ENCODE measurements around the gene ULK4.

The ULK4 gene

DNA sequence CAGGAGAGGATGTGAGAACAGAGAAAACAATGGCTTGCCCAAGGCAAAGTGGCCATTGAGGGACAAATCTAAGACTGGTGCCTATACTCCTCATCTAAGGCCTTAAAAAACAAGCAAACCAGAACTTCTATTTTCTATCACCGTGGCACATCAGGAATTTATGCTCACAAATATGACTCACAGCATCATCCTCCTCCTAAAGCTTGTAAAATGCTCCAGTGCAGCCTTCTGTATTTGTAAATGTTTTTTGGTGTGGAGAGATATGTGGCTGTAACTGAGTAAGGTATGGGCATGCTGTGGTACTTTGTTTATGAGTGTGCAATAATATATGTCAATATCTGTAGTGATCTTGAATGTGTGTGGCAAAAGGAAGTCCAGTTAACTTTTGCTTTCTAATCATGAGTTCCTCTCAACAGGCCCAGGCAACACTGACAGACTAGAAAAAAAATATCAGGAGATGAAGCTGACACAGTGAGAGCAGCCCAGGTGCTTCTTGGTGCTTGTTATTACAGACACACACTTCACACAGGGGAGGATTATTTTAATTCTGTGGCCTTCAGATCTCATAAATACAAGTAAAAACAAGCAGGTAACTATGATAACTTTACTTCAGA, 702.3 kb downstream of the ULK4 start:
- CTCF ChIA-PET: no interaction called here
- Histone ChIP-seq H3K36me3 (ENCODE audit: control insufficient read depth in 2 of 2, insufficient read depth in 1 of 2, low read length in 2 of 2) (no peaks in the 10 kb centered on the region), H3K27ac (ENCODE audit: extremely low read depth, low read depth, low read length) (no peak overlapping the region), H3K4me3 (ENCODE audit: low read depth, low read length) (no peak overlapping the region), H3K9me3 (ENCODE audit: control insufficient read depth, insufficient read depth, low read depth, low read length) (no peaks in the 10 kb centered on the region), H3K4me1 (ENCODE audit: control insufficient read depth, insufficient read depth, low read length) (no peaks in the 10 kb centered on the region)
- TF ChIP-seq ZNF175 (tag by site-specific recombination; IDR thresholded peaks at IDR 0.05) (no peak), ZNF341 (tag by site-specific recombination; IDR thresholded peaks at IDR 0.05; ENCODE audit: low read depth) (no peak), GLI2 (tag by site-specific recombination; IDR thresholded peaks at IDR 0.05; ENCODE audit: borderline replicate concordance, low read depth) (no peak), ZNF433 (tag by site-specific recombination; IDR thresholded peaks at IDR 0.05; ENCODE audit: low read depth) (no peak), KLF16 (tag by site-specific recombination; IDR thresholded peaks at IDR 0.05) (no peak), GFI1B (tag by site-specific recombination; IDR thresholded peaks at IDR 0.05) (no peak), ZNF132 (tag by site-specific recombination; IDR thresholded peaks at IDR 0.05; ENCODE audit: borderline replicate concordance) (no peak)
- TF ChIP-seq, protein P1, sequence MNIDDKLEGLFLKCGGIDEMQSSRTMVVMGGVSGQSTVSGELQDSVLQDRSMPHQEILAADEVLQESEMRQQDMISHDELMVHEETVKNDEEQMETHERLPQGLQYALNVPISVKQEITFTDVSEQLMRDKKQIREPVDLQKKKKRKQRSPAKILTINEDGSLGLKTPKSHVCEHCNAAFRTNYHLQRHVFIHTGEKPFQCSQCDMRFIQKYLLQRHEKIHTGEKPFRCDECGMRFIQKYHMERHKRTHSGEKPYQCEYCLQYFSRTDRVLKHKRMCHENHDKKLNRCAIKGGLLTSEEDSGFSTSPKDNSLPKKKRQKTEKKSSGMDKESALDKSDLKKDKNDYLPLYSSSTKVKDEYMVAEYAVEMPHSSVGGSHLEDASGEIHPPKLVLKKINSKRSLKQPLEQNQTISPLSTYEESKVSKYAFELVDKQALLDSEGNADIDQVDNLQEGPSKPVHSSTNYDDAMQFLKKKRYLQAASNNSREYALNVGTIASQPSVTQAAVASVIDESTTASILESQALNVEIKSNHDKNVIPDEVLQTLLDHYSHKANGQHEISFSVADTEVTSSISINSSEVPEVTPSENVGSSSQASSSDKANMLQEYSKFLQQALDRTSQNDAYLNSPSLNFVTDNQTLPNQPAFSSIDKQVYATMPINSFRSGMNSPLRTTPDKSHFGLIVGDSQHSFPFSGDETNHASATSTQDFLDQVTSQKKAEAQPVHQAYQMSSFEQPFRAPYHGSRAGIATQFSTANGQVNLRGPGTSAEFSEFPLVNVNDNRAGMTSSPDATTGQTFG (tag by site-specific recombination; IDR thresholded peaks at IDR 0.05; ENCODE audit: borderline replicate concordance): no peak
- TF ChIP-seq, protein P2, sequence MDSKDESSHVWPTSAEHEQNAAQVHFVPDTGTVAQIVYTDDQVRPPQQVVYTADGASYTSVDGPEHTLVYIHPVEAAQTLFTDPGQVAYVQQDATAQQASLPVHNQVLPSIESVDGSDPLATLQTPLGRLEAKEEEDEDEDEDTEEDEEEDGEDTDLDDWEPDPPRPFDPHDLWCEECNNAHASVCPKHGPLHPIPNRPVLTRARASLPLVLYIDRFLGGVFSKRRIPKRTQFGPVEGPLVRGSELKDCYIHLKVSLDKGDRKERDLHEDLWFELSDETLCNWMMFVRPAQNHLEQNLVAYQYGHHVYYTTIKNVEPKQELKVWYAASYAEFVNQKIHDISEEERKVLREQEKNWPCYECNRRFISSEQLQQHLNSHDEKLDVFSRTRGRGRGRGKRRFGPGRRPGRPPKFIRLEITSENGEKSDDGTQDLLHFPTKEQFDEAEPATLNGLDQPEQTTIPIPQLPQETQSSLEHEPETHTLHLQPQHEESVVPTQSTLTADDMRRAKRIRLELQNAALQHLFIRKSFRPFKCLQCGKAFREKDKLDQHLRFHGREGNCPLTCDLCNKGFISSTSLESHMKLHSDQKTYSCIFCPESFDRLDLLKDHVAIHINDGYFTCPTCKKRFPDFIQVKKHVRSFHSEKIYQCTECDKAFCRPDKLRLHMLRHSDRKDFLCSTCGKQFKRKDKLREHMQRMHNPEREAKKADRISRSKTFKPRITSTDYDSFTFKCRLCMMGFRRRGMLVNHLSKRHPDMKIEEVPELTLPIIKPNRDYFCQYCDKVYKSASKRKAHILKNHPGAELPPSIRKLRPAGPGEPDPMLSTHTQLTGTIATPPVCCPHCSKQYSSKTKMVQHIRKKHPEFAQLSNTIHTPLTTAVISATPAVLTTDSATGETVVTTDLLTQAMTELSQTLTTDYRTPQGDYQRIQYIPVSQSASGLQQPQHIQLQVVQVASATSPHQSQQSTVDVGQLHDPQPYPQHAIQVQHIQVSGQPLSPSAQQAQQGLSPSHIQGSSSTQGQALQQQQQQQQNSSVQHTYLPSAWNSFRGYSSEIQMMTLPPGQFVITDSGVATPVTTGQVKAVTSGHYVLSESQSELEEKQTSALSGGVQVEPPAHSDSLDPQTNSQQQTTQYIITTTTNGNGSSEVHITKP (tag by site-specific recombination; IDR thresholded peaks at IDR 0.05): no peak
- TF ChIP-seq, protein P3, sequence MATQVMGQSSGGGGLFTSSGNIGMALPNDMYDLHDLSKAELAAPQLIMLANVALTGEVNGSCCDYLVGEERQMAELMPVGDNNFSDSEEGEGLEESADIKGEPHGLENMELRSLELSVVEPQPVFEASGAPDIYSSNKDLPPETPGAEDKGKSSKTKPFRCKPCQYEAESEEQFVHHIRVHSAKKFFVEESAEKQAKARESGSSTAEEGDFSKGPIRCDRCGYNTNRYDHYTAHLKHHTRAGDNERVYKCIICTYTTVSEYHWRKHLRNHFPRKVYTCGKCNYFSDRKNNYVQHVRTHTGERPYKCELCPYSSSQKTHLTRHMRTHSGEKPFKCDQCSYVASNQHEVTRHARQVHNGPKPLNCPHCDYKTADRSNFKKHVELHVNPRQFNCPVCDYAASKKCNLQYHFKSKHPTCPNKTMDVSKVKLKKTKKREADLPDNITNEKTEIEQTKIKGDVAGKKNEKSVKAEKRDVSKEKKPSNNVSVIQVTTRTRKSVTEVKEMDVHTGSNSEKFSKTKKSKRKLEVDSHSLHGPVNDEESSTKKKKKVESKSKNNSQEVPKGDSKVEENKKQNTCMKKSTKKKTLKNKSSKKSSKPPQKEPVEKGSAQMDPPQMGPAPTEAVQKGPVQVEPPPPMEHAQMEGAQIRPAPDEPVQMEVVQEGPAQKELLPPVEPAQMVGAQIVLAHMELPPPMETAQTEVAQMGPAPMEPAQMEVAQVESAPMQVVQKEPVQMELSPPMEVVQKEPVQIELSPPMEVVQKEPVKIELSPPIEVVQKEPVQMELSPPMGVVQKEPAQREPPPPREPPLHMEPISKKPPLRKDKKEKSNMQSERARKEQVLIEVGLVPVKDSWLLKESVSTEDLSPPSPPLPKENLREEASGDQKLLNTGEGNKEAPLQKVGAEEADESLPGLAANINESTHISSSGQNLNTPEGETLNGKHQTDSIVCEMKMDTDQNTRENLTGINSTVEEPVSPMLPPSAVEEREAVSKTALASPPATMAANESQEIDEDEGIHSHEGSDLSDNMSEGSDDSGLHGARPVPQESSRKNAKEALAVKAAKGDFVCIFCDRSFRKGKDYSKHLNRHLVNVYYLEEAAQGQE (tag by site-specific recombination; IDR thresholded peaks at IDR 0.05): no peak
- TF ChIP-seq, protein P4, sequence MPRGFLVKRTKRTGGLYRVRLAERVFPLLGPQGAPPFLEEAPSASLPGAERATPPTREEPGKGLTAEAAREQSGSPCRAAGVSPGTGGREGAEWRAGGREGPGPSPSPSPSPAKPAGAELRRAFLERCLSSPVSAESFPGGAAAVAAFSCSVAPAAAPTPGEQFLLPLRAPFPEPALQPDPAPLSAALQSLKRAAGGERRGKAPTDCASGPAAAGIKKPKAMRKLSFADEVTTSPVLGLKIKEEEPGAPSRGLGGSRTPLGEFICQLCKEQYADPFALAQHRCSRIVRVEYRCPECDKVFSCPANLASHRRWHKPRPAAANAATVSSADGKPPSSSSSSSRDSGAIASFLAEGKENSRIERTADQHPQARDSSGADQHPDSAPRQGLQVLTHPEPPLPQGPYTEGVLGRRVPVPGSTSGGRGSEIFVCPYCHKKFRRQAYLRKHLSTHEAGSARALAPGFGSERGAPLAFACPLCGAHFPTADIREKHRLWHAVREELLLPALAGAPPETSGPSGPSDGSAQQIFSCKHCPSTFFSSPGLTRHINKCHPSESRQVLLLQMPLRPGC (tag by site-specific recombination; IDR thresholded peaks at IDR 0.05): no peak
- TF ChIP-seq, protein P5, sequence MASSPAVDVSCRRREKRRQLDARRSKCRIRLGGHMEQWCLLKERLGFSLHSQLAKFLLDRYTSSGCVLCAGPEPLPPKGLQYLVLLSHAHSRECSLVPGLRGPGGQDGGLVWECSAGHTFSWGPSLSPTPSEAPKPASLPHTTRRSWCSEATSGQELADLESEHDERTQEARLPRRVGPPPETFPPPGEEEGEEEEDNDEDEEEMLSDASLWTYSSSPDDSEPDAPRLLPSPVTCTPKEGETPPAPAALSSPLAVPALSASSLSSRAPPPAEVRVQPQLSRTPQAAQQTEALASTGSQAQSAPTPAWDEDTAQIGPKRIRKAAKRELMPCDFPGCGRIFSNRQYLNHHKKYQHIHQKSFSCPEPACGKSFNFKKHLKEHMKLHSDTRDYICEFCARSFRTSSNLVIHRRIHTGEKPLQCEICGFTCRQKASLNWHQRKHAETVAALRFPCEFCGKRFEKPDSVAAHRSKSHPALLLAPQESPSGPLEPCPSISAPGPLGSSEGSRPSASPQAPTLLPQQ (tag by site-specific recombination; IDR thresholded peaks at IDR 0.05): no peak
- POLR2A ChIA-PET: no interaction called here
